IMR-90 (cell line): ENCODE results near the gene EIF2B5. TPM values are rescaled to one million over a fixed set of nuclear protein-coding genes. Genes with fewer than 3 reads are reported as not detected.

Experiments
- ATAC-seq: fragments of 200-7000 bp; cut with Tn5 transposase; 2 replicates; pipeline ENCODE4 v1.9.1; 2020; ENCODE audit warnings: low read depth, mild to moderate bottlenecking, moderate library complexity
- BruUV-seq: library from RNA; stranded (reverse); fragments of 400-500 nt; replicated peaks from 2 replicates; lab custom pipeline; 2021; lab: Mats Ljungman, UMichigan
- CTCF ChIA-PET: fragments of 300-600 bp; formaldehyde crosslinking; extraction: SDS; loops from one replicate; lab custom pipeline; 2021; ENCODE audit warnings: antibody characterized with exemption; lab: Yijun Ruan, JAX
- POLR2A ChIA-PET: fragments of 300-600 bp; sonication (Branson Sonifier 250); formaldehyde crosslinking; loops from one replicate; lab custom pipeline; 2022; ENCODE audit warnings: antibody characterized with exemption; ENCODE audit not compliant: unreplicated experiment; lab: Charles Lee
- DNase-seq: peaks from one replicate; pipeline ENCODE4 v3.0.0; 2013
- H2AFZ ChIP-seq: replicated peaks from 2 replicates; pipeline ENCODE3; 2013; ENCODE audit warnings: low read length, mild to moderate bottlenecking; ENCODE audit not compliant: poor library complexity
- H2AK5ac ChIP-seq: 2 replicates; pipeline ENCODE4 v1.6.1; 2013; ENCODE audit warnings: low read depth, low read length, inconsistent platforms
- H2AK9ac ChIP-seq: replicated peaks from 2 replicates; pipeline ENCODE3; 2013; ENCODE audit warnings: mild to moderate bottlenecking, low read depth, low read length, moderate library complexity; ENCODE audit not compliant: poor library complexity
- H2BK120ac ChIP-seq: 2 replicates; pipeline ENCODE4 v1.6.1; 2013; ENCODE audit warnings: low read depth, low read length, inconsistent platforms
- H2BK15ac ChIP-seq: 3 replicates; pipeline ENCODE4 v1.6.1; 2013; ENCODE audit warnings: low read depth, low read length, inconsistent platforms
- H2BK20ac ChIP-seq: 2 replicates; pipeline ENCODE4 v1.6.1; 2013; ENCODE audit warnings: low read depth, mild to moderate bottlenecking, inconsistent platforms, low read length, moderate library complexity
- H2BK5ac ChIP-seq: 2 replicates; pipeline ENCODE4 v1.6.1; 2013; ENCODE audit warnings: mild to moderate bottlenecking, low read depth, low read length, inconsistent platforms; ENCODE audit not compliant: poor library complexity, severe bottlenecking
- H3K14ac ChIP-seq: replicated peaks from 2 replicates; pipeline ENCODE4 v1.6.1; 2013; ENCODE audit warnings: low read depth, low read length, inconsistent platforms
- H3K18ac ChIP-seq: 2 replicates; pipeline ENCODE4 v1.6.1; 2013; ENCODE audit warnings: low read depth, low read length, control low read depth
- H3K23ac ChIP-seq: 2 replicates; pipeline ENCODE4 v1.6.1; 2013; ENCODE audit warnings: low read depth, low read length, inconsistent platforms
- H3K27ac ChIP-seq: 2 replicates; pipeline ENCODE4 v1.5.1; 2013; ENCODE audit warnings: mild to moderate bottlenecking, control low read depth, low read length; ENCODE audit not compliant: insufficient read depth
- H3K27me3 ChIP-seq: 2 replicates; pipeline ENCODE4 v1.6.1; 2013; ENCODE audit warnings: low read length; ENCODE audit not compliant: control insufficient read depth, insufficient read depth
- H3K36me3 ChIP-seq: 2 replicates; pipeline ENCODE4 v1.6.1; 2013; ENCODE audit warnings: low read length, mixed read lengths; ENCODE audit not compliant: control insufficient read depth, insufficient read depth
- H3K4ac ChIP-seq: 2 replicates; pipeline ENCODE4 v1.6.1; 2013; ENCODE audit warnings: low read depth, low read length, inconsistent platforms
- H3K4me1 ChIP-seq: 2 replicates; pipeline ENCODE4 v1.6.1; 2013; ENCODE audit warnings: low read length, mixed read lengths; ENCODE audit not compliant: control insufficient read depth, insufficient read depth
- H3K4me2 ChIP-seq: 2 replicates; pipeline ENCODE4 v1.6.1; 2013; ENCODE audit warnings: low read depth, mild to moderate bottlenecking, control low read depth, low read length, moderate library complexity
- H3K4me3 ChIP-seq: 2 replicates; pipeline ENCODE4 v1.5.1; 2013; ENCODE audit warnings: low read depth, mild to moderate bottlenecking, control low read depth, low read length, moderate library complexity; ENCODE audit not compliant: insufficient read depth
- H3K56ac ChIP-seq: 2 replicates; pipeline ENCODE4 v1.6.1; 2013; ENCODE audit warnings: low read length, inconsistent platforms; ENCODE audit not compliant: insufficient read depth; ENCODE audit errors: extremely low read depth
- H3K79me1 ChIP-seq, 2 experiments: 2 replicates each; pipeline ENCODE4 v1.6.1; 2013; ENCODE audit warnings: low read length in 2 of 2, inconsistent platforms in 1 of 2, low read depth in 1 of 2
- H3K9ac ChIP-seq: 2 replicates; pipeline ENCODE4 v1.6.1; 2013; ENCODE audit warnings: low read depth, low read length, control low read depth
- H3K9me1 ChIP-seq: 2 replicates; pipeline ENCODE4 v1.6.1; 2013; ENCODE audit warnings: low read length, inconsistent platforms; ENCODE audit not compliant: insufficient read depth
- H3K9me3 ChIP-seq: 2 replicates; pipeline ENCODE4 v1.6.1; 2013; ENCODE audit warnings: low read length; ENCODE audit not compliant: control insufficient read depth, insufficient read depth
- H4K20me1 ChIP-seq: 2 replicates; pipeline ENCODE4 v1.6.1; 2013; ENCODE audit warnings: low read length, inconsistent platforms; ENCODE audit not compliant: insufficient read depth
- H4K5ac ChIP-seq: 2 replicates; pipeline ENCODE4 v1.6.1; 2013; ENCODE audit warnings: mild to moderate bottlenecking, low read depth, low read length, control low read depth
- H4K8ac ChIP-seq, 2 experiments: 2 replicates each; pipeline ENCODE4 v1.6.1; 2013; ENCODE audit warnings: low read depth in 2 of 2, low read length in 2 of 2, control low read depth in 1 of 2, inconsistent platforms in 1 of 2
- H4K91ac ChIP-seq: 2 replicates; pipeline ENCODE4 v1.6.1; 2013; ENCODE audit warnings: low read depth, low read length, inconsistent platforms; ENCODE audit not compliant: insufficient read depth
- CEBPB ChIP-seq: IDR thresholded peaks from 2 replicates; pipeline ENCODE4 v1.6.1; 2012; ENCODE audit warnings: low read depth, low read length, improper control_type of control experiment
- CHD1 ChIP-seq: IDR thresholded peaks from 2 replicates; pipeline ENCODE4 v1.6.1; 2012; ENCODE audit warnings: low read depth, low read length, improper control_type of control experiment
- MAFK ChIP-seq: IDR thresholded peaks from 2 replicates; pipeline ENCODE4 v1.6.1; 2012; ENCODE audit warnings: low read depth, low read length, improper control_type of control experiment
- MAZ ChIP-seq: IDR thresholded peaks from 2 replicates; pipeline ENCODE4 v1.6.1; 2012; ENCODE audit warnings: low read depth, mild to moderate bottlenecking, low read length, improper control_type of control experiment, moderate library complexity, borderline replicate concordance
- MXI1 ChIP-seq: IDR thresholded peaks from 2 replicates; pipeline ENCODE4 v1.6.1; 2012; ENCODE audit warnings: low read depth, mild to moderate bottlenecking, low read length, moderate library complexity, borderline replicate concordance
- POLR2A ChIP-seq: IDR thresholded peaks from 2 replicates; pipeline ENCODE4 v1.6.1; 2012; ENCODE audit warnings: mild to moderate bottlenecking, low read depth, low read length
- RAD21 ChIP-seq: IDR thresholded peaks from 2 replicates; pipeline ENCODE4 v1.6.1; 2012; ENCODE audit warnings: low read length, improper control_type of control experiment
- RFX5 ChIP-seq: IDR thresholded peaks from 2 replicates; pipeline ENCODE4 v1.8.0; 2012; ENCODE audit warnings: low read depth, mild to moderate bottlenecking, low read length, moderate library complexity
- WGBS, 2 experiments: methylation state at CpG; one replicate each; pipeline versions ENCODE4 v1.1.5 to v1.1.7; 2013; ENCODE audit warnings: missing lambda C conversion rate in 2 of 2; ENCODE audit not compliant: insufficient read length in 1 of 2; ENCODE audit errors: extremely low coverage in 2 of 2; 5-methylcytosine and 5-hydroxymethylcytosine counted together
- dilution Hi-C: fragments of 300-500 bp; cut with HindIII; formaldehyde crosslinking; loops from one replicate; pipeline ENCODE4 v1.14.3; 2018; ENCODE audit warnings: low sequenced_read_pairs; ENCODE audit not compliant: unreplicated experiment
- in situ Hi-C: fragments of 300-500 bp; cut with MboI; formaldehyde crosslinking; loops from 3 replicates; pipeline ENCODE4 v1.14.3; 2019; ENCODE audit warnings: low sequenced_read_pairs, inconsistent platforms, mixed read lengths
- intact Hi-C: fragments of 100-400 bp; cut with micrococcal nuclease; formaldehyde crosslinking; loops from 2 replicates; pipeline ENCODE4 v1.10.0; 2022
- polyA plus RNA-seq, 3 experiments: library from polyadenylated mRNA; depleted of rRNA; stranded (reverse); fragments of >200 nt; gene quantifications; 2 replicates each; pipeline ENCODE4 v1.2.3, GENCODE V29; 2012; ENCODE audit warnings: low replicate concordance in 1 of 3
- total RNA-seq: library from RNA; depleted of rRNA; stranded (reverse); fragments of >200 nt; gene quantifications from 2 replicates; pipeline ENCODE4 v1.2.3, GENCODE V29; 2012
- TF ChIP-seq, protein P1 (sequence below): conservative IDR thresholded peaks from 2 replicates; pipeline ENCODE4 v1.5.1; 2012; ENCODE audit warnings: mild to moderate bottlenecking, low read depth, low read length, improper control_type of control experiment
- TF ChIP-seq, protein P2 (sequence below): fragments of 150-350 bp; IDR thresholded peaks from 2 replicates; pipeline ENCODE4 v1.6.1; 2016; ENCODE audit warnings: low read depth, mild to moderate bottlenecking, low read length, moderate library complexity, borderline replicate concordance

Gene EIF2B5
- total and polyA plus RNA-seq, 2 of the 4 experiments (the other 2 are of a cell fraction), result 31.7 to 37.6 TPM

DNA sequence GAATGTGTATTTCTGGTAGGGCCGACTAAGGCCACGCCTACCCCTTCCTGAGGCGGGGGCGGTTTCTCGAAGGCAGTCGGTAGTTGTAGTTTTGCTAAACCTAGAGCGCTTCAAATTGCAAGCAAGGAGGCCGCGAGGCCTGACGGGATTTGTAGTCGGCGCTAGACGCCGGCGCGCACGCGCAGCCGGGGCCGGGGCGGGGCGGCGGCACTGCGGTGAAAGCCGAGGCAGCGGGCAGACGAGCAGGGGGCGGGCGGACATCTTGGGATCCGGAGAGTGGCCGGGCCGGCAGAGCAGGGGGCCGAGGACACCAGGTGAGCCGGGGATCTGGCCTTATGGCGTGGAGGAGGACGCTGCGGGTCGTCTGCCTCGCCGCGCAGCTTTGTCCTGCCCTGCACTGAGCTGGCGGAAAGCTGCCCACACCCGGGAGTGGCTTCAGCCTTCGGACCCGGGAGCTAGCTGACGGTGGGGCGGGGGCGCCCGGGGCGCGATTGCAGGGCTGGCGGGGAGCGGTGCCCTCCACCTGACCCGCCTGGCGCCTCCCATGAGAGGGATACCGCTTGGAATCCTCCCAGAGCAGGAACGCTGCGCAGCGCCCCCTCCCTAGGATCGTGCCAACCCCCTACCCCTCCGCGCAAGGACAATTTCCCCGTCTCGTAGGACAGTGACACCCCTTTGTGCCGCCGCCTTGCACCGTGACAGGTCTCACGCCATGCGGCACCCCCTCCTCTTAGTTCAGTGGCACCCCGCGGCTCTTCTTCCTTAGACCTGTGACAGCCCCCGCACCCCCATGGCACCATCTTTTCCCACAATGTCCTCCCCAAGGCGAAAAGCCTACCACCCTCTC, 39.7 kb downstream of the EIF2B5 start, which contains the start of gene AP2M1:
Gene AP2M1 (plus strand): TSS at position 210 of the 847 bp plus-strand sequence. CDS start 2,139 bp downstream, outside the sequence.
- Histone ChIP-seq H2AFZ (peak within 1 kb of the TSS; percentile 91), H4K20me1 (peaks cover 47% of the 10 kb centered on the region), H3K27me3 (no peaks in the 10 kb centered on the region)

More for the DNA sequence above, 39.7 kb downstream of the EIF2B5 start, which contains the start of gene AP2M1:
- Histone ChIP-seq H2BK20ac (no peak within 1 kb of the TSS; the same call in 1 of the 2 replicates), H3K4me2 (peak within 1 kb of the TSS; percentile 97), H3K9me1 (peaks cover 29% of the 10 kb centered on the region), H4K91ac (peak within 1 kb of the TSS; percentile 97), H3K4me3 (peak within 1 kb of the TSS; percentile 86), H2BK15ac (peak within 1 kb of the TSS; percentile 34; the same call in 1 of the 3 replicates), H3K56ac (peak within 1 kb of the TSS; percentile 95), H2AK9ac (peak within 1 kb of the TSS; percentile 99), H3K4me1 (peaks cover 19% of the 10 kb centered on the region), H3K4ac (peak within 1 kb of the TSS; percentile 94), H3K79me1 (peaks cover 30 to 62% of the 10 kb centered on the region in 2 experiments; a peak in 3 of 4 replicates), H3K18ac (peak within 1 kb of the TSS; percentile 82), H3K36me3 (peaks cover 48% of the 10 kb centered on the region), H4K8ac (peak within 1 kb of the TSS; percentile 77 to 93), H3K14ac (peak within 1 kb of the TSS; percentile 97), H4K5ac (peak within 1 kb of the TSS; percentile 83), H3K9me3 (no peaks in the 10 kb centered on the region), H2BK120ac (peak within 1 kb of the TSS; percentile 50), H3K9ac (peak within 1 kb of the TSS; percentile 96), H3K23ac (peak within 1 kb of the TSS; percentile 98), H2AK5ac (peak within 1 kb of the TSS; percentile 98), H3K27ac (peak within 1 kb of the TSS; percentile 96), H2BK5ac (peak within 1 kb of the TSS; percentile 96)
- in situ Hi-C loops (no loop called here), dilution Hi-C loops (no loop called here), intact Hi-C loops (loop anchor here (5.0 kb wide), 1 partner anchor 278 kb away; no protein-coding TSS in a partner anchor)
- BruUV-seq, result no TSS peak
- peak; percentile 73 for ATAC-seq
- ChIA-PET CTCF (no interaction called here), POLR2A (interaction anchor here (0.6 kb wide), 1 partner anchor 71 kb away, joined by 14 read pairs; no protein-coding TSS in a partner anchor)
- TF ChIP-seq MAZ, result peak; percentile 91
- no peak for TF ChIP-seq RAD21
- no peak; the same call in 1 of the 2 replicates for TF ChIP-seq MXI1
- TF ChIP-seq CHD1, result no peak
- TF ChIP-seq POLR2A, result peak; percentile 65; the same call in 1 of the 2 replicates
- TF ChIP-seq, protein P1, sequence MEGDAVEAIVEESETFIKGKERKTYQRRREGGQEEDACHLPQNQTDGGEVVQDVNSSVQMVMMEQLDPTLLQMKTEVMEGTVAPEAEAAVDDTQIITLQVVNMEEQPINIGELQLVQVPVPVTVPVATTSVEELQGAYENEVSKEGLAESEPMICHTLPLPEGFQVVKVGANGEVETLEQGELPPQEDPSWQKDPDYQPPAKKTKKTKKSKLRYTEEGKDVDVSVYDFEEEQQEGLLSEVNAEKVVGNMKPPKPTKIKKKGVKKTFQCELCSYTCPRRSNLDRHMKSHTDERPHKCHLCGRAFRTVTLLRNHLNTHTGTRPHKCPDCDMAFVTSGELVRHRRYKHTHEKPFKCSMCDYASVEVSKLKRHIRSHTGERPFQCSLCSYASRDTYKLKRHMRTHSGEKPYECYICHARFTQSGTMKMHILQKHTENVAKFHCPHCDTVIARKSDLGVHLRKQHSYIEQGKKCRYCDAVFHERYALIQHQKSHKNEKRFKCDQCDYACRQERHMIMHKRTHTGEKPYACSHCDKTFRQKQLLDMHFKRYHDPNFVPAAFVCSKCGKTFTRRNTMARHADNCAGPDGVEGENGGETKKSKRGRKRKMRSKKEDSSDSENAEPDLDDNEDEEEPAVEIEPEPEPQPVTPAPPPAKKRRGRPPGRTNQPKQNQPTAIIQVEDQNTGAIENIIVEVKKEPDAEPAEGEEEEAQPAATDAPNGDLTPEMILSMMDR, result no peak
- no peak for TF ChIP-seq CEBPB
- no peak for TF ChIP-seq MAFK
- TF ChIP-seq, protein P2, sequence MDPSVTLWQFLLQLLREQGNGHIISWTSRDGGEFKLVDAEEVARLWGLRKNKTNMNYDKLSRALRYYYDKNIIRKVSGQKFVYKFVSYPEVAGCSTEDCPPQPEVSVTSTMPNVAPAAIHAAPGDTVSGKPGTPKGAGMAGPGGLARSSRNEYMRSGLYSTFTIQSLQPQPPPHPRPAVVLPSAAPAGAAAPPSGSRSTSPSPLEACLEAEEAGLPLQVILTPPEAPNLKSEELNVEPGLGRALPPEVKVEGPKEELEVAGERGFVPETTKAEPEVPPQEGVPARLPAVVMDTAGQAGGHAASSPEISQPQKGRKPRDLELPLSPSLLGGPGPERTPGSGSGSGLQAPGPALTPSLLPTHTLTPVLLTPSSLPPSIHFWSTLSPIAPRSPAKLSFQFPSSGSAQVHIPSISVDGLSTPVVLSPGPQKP, result no peak
- TF ChIP-seq RFX5, result no peak
- peak; percentile 100 for DNase-seq
- WGBS, 2 experiments, result 1% methylated on average over 42 of the region's 73 CpGs; no CpG with 5 or more reads in 1 of the 2 experiments
